Measurements from ENCODE around the gene RGS7.

RGS7 gene

DNA sequence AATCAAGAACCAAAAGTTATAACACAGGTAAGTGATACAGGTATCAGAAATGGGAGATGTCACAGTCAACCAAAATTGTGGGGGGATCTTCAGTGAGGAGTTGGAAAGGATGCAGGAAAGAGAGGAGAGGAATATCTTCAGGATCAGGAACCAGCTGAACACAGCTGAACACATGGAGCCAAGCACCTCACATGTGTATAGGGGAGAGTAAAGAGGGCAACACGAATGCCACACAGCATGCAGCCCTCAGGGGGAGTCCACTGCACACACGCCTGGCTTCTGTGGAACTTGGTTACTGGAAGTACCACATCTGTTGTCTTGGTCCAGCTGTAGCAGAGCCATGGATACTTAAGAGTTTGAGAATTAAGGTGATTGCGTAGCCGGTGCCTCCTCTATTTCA lies 218.8 kb downstream of the RGS7 start:
- no peaks in the 10 kb centered on the region for H3K9me3 Mint-ChIP-seq (ENCODE audit: low read depth)
- H3K4me1 Mint-ChIP-seq (ENCODE audit: low read depth), result no peaks in the 10 kb centered on the region
- no peak overlapping the region for H3K4me3 Mint-ChIP-seq
- H3K27me3 Mint-ChIP-seq, result no peaks in the 10 kb centered on the region
- H3K36me3 Mint-ChIP-seq, result no peaks in the 10 kb centered on the region
- no peak overlapping the region for H3K27ac Mint-ChIP-seq

- Mint-ChIP-seq H3K4me1 (ENCODE audit: low read depth) (no peaks in the 10 kb centered on the region), H3K27ac (no peak overlapping the region), H3K4me3 (no peak overlapping the region), H3K27me3 (no peaks in the 10 kb centered on the region), H3K36me3 (no peaks in the 10 kb centered on the region), H3K9me3 (ENCODE audit: low read depth) (no peaks in the 10 kb centered on the region)
Observed at GRCh38 chr1:241136389-241136788, 220.6 kb downstream of the RGS7 start.

DNA sequence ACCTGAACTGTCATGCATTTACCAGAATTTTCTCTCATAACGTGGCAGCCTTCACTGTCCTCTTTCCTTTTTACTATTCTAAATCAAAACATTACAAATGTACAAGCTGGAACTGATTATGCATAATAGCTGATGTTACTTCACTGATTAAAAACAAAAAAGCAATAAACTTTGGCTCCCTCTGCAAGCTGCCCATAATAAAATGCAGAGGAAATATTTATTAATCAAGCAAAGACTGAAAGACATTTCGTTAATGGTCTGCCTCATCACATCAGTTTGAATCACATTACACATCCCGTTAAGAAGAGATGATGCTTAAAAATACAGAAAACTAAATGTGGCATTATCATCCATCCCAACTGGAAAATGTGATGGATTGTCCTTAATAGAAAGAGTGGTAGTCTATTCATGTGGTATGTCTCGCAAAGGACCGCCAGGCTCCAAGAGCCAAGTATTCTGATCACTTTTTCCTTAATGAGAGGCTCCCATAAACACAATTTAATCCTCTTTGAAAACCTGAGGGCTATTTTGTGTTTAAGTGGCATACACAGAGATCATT lies 225.3 kb downstream of the RGS7 start:
- H3K9me3 Mint-ChIP-seq (ENCODE audit: low read depth), result no peaks in the 10 kb centered on the region
- H3K4me3 Mint-ChIP-seq, result no peak overlapping the region
- no peaks in the 10 kb centered on the region for H3K27me3 Mint-ChIP-seq
- no peak overlapping the region for H3K27ac Mint-ChIP-seq
- H3K36me3 Mint-ChIP-seq, result no peaks in the 10 kb centered on the region
- H3K4me1 Mint-ChIP-seq (ENCODE audit: low read depth), result no peaks in the 10 kb centered on the region

DNA sequence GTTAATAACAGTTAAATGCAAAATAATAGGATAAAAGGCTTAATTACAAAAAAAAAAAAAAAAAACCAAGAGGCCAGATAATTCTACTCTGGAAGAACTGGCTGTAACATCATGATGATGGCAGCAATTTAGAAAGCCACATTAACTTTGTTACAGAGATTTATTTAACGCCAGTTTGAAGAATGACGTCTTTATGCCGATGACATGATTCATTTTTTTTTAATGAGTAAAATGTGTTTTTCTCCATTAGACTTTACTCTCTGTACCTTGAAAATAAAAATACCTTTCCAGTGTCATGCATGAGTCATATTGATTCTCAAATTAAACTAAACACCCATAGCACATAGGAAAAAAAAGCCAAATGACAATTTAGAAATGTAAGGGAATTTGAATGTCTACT lies 226.1 kb downstream of the RGS7 start:
- H3K36me3 Mint-ChIP-seq, result no peaks in the 10 kb centered on the region
- no peak overlapping the region for H3K4me3 Mint-ChIP-seq
- H3K27ac Mint-ChIP-seq, result no peak overlapping the region
- no peaks in the 10 kb centered on the region for H3K4me1 Mint-ChIP-seq (ENCODE audit: low read depth)
- H3K9me3 Mint-ChIP-seq (ENCODE audit: low read depth), result no peaks in the 10 kb centered on the region
- no peaks in the 10 kb centered on the region for H3K27me3 Mint-ChIP-seq

DNA sequence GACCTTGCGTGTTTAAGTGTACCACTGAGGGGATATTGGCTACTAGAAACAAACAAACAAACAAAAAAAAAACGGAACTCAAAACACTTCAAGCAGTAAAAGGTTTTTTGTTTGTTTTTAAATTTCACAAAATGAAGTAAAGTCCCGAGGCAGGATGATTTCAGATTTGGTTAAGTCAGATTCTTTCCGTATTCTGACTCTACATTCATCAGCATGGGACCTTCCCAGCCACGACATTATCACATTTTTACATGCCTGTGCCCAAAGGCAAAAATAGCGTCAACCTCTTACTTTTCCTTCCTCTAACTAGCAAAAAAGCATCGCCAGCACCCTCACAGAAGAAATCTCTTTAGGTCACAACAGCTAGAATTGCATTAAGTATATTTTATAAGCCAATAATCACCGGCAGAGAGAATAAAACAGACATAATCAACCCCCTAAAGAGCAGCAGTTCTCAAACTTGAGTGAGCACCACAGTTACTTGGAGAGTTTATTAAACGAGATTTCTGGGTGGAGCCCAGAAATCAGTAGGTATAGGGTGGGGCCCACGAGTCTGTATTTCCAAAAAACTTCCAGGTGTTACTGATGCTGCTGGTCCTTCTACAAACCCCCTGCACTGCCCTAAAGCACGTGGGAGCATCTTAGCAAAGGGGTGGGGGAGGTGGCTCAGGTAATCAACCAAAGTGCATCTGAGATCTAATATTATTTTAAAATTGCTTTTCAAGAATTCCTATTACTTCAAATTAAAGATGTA lies 227.6 kb downstream of the RGS7 start:
- Mint-ChIP-seq H3K4me3 (no peak overlapping the region), H3K27ac (no peak overlapping the region), H3K36me3 (no peaks in the 10 kb centered on the region), H3K4me1 (ENCODE audit: low read depth) (no peaks in the 10 kb centered on the region), H3K9me3 (ENCODE audit: low read depth) (no peaks in the 10 kb centered on the region), H3K27me3 (no peaks in the 10 kb centered on the region)

DNA sequence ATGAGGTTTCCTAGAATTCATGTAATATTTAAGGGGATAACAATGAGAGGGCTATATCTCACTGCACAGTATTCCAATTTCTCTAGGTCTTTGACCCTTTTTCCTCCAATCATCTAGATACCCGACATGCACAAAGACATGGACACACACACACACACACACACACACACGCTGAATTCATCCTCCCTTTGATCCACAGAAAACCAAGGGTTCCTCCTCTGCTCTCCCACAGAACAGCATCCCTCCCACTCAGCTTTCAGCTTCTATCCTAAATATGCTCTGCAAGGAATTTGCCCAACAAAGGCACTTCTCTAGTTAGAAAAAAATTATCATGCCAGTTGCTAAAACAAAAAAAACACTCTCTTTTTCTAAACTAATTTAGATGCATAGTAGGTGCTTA lies 231.7 kb downstream of the RGS7 start:
- no peaks in the 10 kb centered on the region for H3K9me3 Mint-ChIP-seq (ENCODE audit: low read depth)

GRCh38 chr1:241118049-241118448 lies 239.0 kb downstream of the RGS7 start:
- no peak overlapping the region for H3K27ac Mint-ChIP-seq
- H3K9me3 Mint-ChIP-seq (ENCODE audit: low read depth), result no peaks in the 10 kb centered on the region
- no peaks in the 10 kb centered on the region for H3K4me1 Mint-ChIP-seq (ENCODE audit: low read depth)
- H3K36me3 Mint-ChIP-seq, result no peaks in the 10 kb centered on the region
- H3K4me3 Mint-ChIP-seq, result no peak overlapping the region
- H3K27me3 Mint-ChIP-seq, result no peaks in the 10 kb centered on the region

More for the DNA sequence above, 231.7 kb downstream of the RGS7 start:
- no peaks in the 10 kb centered on the region for H3K27me3 Mint-ChIP-seq
- H3K4me1 Mint-ChIP-seq (ENCODE audit: low read depth), result no peaks in the 10 kb centered on the region
- no peaks in the 10 kb centered on the region for H3K36me3 Mint-ChIP-seq
- no peak overlapping the region for H3K4me3 Mint-ChIP-seq
- no peak overlapping the region for H3K27ac Mint-ChIP-seq

GRCh38 chr1:241115784-241116183 lies 241.2 kb downstream of the RGS7 start:
- Mint-ChIP-seq H3K4me3 (no peak overlapping the region), H3K27ac (no peak overlapping the region), H3K9me3 (ENCODE audit: low read depth) (no peaks in the 10 kb centered on the region), H3K4me1 (ENCODE audit: low read depth) (no peaks in the 10 kb centered on the region), H3K27me3 (no peaks in the 10 kb centered on the region), H3K36me3 (no peaks in the 10 kb centered on the region)

- H3K4me3 Mint-ChIP-seq, result no peak overlapping the region
- no peaks in the 10 kb centered on the region for H3K9me3 Mint-ChIP-seq (ENCODE audit: low read depth)
- H3K36me3 Mint-ChIP-seq, result no peaks in the 10 kb centered on the region
- H3K27me3 Mint-ChIP-seq, result no peaks in the 10 kb centered on the region
- H3K27ac Mint-ChIP-seq, result no peak overlapping the region
- no peaks in the 10 kb centered on the region for H3K4me1 Mint-ChIP-seq (ENCODE audit: low read depth)
Observed at GRCh38 chr1:241114699-241115233, 242.2 kb downstream of the RGS7 start.

DNA sequence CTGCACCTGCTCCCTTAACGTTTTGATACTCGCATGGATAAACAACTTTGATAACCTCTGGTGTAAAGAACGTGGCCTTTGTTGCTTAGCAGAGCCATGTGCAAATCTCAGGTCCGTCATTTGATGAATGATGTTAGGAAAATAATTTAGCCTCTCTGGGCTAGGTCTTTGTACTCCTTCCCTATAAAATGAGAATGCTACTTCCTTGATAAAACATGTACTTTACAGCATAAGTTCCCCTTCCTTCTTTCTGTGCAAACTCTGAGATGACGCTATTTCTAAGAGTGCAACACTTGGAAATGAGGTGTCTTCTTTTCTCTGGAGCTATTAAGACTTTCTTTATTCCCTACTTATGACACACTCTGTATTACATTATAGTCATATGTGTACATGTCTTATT lies 243.4 kb downstream of the RGS7 start:
- Mint-ChIP-seq H3K27me3 (no peaks in the 10 kb centered on the region), H3K36me3 (no peaks in the 10 kb centered on the region), H3K27ac (no peak overlapping the region), H3K4me1 (ENCODE audit: low read depth) (no peaks in the 10 kb centered on the region), H3K4me3 (no peak overlapping the region), H3K9me3 (ENCODE audit: low read depth) (no peaks in the 10 kb centered on the region)

GRCh38 chr1:241109039-241109438 lies 248.0 kb downstream of the RGS7 start:
- no peak overlapping the region for H3K4me3 Mint-ChIP-seq
- no peaks in the 10 kb centered on the region for H3K36me3 Mint-ChIP-seq

GRCh38 chr1:241105147-241105546 lies 251.9 kb downstream of the RGS7 start:
- Mint-ChIP-seq H3K4me3 (no peak overlapping the region), H3K36me3 (no peaks in the 10 kb centered on the region), H3K27me3 (no peaks in the 10 kb centered on the region), H3K27ac (no peak overlapping the region), H3K9me3 (ENCODE audit: low read depth) (no peaks in the 10 kb centered on the region), H3K4me1 (ENCODE audit: low read depth) (no peaks in the 10 kb centered on the region)

More at GRCh38 chr1:241109039-241109438, 248.0 kb downstream of the RGS7 start:
- Mint-ChIP-seq H3K27ac (no peak overlapping the region), H3K4me1 (ENCODE audit: low read depth) (no peaks in the 10 kb centered on the region), H3K9me3 (ENCODE audit: low read depth) (no peaks in the 10 kb centered on the region), H3K27me3 (no peaks in the 10 kb centered on the region)

DNA sequence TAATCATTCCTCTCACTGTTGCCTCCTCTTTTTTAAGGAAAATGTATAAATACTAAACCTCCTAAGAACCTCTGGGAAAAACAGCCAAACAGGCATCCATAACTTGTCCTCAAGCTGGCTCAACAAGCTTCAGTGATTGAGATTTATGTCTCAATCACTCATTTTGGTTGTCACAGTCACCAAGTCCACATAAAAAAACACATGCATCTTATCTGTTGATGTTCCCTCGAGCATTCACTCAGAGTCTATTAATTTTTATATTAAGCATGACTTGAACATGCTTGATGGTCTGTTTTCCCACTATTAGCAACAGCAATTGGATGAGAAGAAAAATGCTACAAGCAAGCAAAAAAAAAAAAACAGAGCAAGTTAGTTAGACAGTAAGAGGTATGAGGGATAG lies 254.3 kb downstream of the RGS7 start:
- no peaks in the 10 kb centered on the region for H3K27me3 Mint-ChIP-seq
- H3K4me3 Mint-ChIP-seq, result no peak overlapping the region
- H3K36me3 Mint-ChIP-seq, result no peaks in the 10 kb centered on the region
- peaks cover 2% of the 10 kb centered on the region for H3K9me3 Mint-ChIP-seq (ENCODE audit: low read depth)
- H3K4me1 Mint-ChIP-seq (ENCODE audit: low read depth), result no peaks in the 10 kb centered on the region
- H3K27ac Mint-ChIP-seq, result no peak overlapping the region

GRCh38 chr1:241101622-241102021 lies 255.4 kb downstream of the RGS7 start:
- no peaks in the 10 kb centered on the region for H3K27me3 Mint-ChIP-seq
- no peak overlapping the region for H3K27ac Mint-ChIP-seq
- no peaks in the 10 kb centered on the region for H3K36me3 Mint-ChIP-seq
- peaks cover 2% of the 10 kb centered on the region for H3K9me3 Mint-ChIP-seq (ENCODE audit: low read depth)
- H3K4me3 Mint-ChIP-seq, result no peak overlapping the region
- H3K4me1 Mint-ChIP-seq (ENCODE audit: low read depth), result no peaks in the 10 kb centered on the region

DNA sequence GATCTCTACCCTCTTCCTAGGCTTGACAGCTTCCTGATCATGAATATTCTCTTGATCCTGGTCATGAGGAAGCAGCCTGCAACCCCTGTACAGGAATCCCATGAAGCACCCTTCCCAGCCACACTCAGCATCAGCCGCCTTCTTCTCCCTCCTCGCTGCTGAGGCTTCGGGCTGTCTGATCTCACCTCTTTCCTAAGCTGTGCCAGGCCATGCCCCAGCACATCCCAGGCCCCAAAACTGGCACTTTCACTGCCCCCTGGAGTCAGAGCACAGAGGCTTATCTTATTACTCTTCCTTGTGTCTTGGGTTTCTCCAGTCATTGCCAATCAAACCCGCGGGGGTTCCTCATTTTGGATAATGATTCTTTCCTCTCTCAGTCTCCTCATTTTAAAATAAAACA lies 259.5 kb downstream of the RGS7 start:
- H3K9me3 Mint-ChIP-seq (ENCODE audit: low read depth), result peaks cover 6% of the 10 kb centered on the region
- H3K27ac Mint-ChIP-seq, result no peak overlapping the region
- H3K4me3 Mint-ChIP-seq, result no peak overlapping the region
- no peaks in the 10 kb centered on the region for H3K27me3 Mint-ChIP-seq
- no peaks in the 10 kb centered on the region for H3K36me3 Mint-ChIP-seq
- H3K4me1 Mint-ChIP-seq (ENCODE audit: low read depth), result no peaks in the 10 kb centered on the region

DNA sequence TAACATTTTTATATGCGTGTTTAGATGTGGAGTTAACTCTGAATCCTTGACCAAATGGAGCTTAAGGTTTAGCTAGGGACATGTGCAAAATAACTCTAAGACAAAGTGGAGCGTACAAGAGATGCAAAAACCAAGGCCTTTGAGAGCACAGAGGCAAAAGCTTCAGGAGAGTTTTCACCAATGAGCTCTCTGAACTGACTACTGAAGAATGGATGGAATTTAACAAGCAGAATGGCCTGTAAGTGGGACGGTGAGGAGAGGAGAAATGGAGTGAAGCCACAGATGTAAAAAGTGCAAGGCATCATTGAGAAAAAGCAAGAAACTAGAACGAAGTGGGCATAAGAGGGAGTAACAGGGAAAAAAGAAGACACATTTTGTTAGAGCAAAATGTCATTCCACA lies 260.0 kb downstream of the RGS7 start:
- Mint-ChIP-seq H3K9me3 (ENCODE audit: low read depth) (peaks cover 6% of the 10 kb centered on the region), H3K36me3 (no peaks in the 10 kb centered on the region), H3K4me1 (ENCODE audit: low read depth) (no peaks in the 10 kb centered on the region), H3K4me3 (no peak overlapping the region), H3K27ac (no peak overlapping the region), H3K27me3 (no peaks in the 10 kb centered on the region)
